Ishikawa (cell line): ENCODE measurements around the gene SMYD3.

Experiments used
- CEBPB ChIP-seq: IDR thresholded peaks from 2 replicates; pipeline ENCODE4 v1.6.1; 2012
- CREB1 ChIP-seq: IDR thresholded peaks from 2 replicates; pipeline ENCODE4 v1.6.1; 2012; ENCODE audit warnings: low read depth
- EGR1 ChIP-seq: IDR thresholded peaks from 2 replicates; pipeline ENCODE4 v1.6.1; 2012
- EP300 ChIP-seq: IDR thresholded peaks from 2 replicates; pipeline ENCODE4 v1.6.1; 2012; ENCODE audit warnings: borderline replicate concordance
- FOXM1 ChIP-seq: IDR thresholded peaks from 2 replicates; pipeline ENCODE4 v1.6.1; 2012; ENCODE audit warnings: low read depth, borderline replicate concordance
- NFIC ChIP-seq: IDR thresholded peaks from 2 replicates; pipeline ENCODE4 v1.6.1; 2012
- RAD21 ChIP-seq: IDR thresholded peaks from 2 replicates; pipeline ENCODE4 v1.6.1; 2012; ENCODE audit warnings: low read depth
- TAF1 ChIP-seq: IDR thresholded peaks from 2 replicates; pipeline ENCODE4 v1.6.1; 2012; ENCODE audit warnings: low read depth, mild to moderate bottlenecking
- TCF12 ChIP-seq: IDR thresholded peaks from 2 replicates; pipeline ENCODE4 v1.6.1; 2012; ENCODE audit warnings: low read depth
- TEAD4 ChIP-seq: IDR thresholded peaks from 2 replicates; pipeline ENCODE4 v1.6.1; 2012
- YY1 ChIP-seq: IDR thresholded peaks from 2 replicates; pipeline ENCODE4 v1.6.1; 2012; ENCODE audit warnings: low read depth
- ZBTB7A ChIP-seq: IDR thresholded peaks from 2 replicates; pipeline ENCODE4 v1.6.1; 2012; ENCODE audit warnings: low read depth
- TF ChIP-seq, protein P1 (sequence below): IDR thresholded peaks from 2 replicates; pipeline ENCODE4 v1.6.1; 2012
- TF ChIP-seq, protein P2 (sequence below): IDR thresholded peaks from 2 replicates; pipeline ENCODE4 v1.6.1; 2012; ENCODE audit warnings: low read depth, mild to moderate bottlenecking
- TF ChIP-seq, protein P3 (sequence below): IDR thresholded peaks from 2 replicates; pipeline ENCODE4 v1.6.1; 2012

The SMYD3 gene

DNA sequence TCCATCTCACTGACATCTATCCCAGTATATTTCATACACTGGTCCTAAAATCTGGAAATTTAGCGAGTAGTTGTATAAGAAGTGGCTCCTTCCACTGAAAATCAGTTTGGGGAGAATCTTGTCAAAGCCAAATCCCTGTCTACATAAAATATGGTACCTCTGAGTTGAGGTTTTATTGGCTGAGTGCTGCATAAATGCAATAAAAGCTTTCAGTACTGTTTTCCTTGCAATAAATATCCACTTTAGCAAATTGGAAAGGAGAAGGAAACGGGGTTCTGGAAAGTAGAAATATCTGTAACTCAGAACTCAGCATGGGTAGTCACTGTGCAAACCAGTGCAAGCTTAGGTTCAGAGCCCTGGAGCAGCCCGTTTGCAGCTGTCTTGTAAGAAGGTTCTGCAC, 580.2 kb downstream of the SMYD3 start:
- TF ChIP-seq TAF1 (no peak), TCF12 (no peak), CEBPB (no peak), EP300 (no peak), YY1 (no peak), ZBTB7A (no peak), NFIC (no peak), FOXM1 (no peak), RAD21 (no peak), EGR1 (no peak), CREB1 (no peak), TEAD4 (no peak)
- TF ChIP-seq, protein P1, sequence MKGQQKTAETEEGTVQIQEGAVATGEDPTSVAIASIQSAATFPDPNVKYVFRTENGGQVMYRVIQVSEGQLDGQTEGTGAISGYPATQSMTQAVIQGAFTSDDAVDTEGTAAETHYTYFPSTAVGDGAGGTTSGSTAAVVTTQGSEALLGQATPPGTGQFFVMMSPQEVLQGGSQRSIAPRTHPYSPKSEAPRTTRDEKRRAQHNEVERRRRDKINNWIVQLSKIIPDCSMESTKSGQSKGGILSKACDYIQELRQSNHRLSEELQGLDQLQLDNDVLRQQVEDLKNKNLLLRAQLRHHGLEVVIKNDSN, result no peak
- TF ChIP-seq, protein P2, sequence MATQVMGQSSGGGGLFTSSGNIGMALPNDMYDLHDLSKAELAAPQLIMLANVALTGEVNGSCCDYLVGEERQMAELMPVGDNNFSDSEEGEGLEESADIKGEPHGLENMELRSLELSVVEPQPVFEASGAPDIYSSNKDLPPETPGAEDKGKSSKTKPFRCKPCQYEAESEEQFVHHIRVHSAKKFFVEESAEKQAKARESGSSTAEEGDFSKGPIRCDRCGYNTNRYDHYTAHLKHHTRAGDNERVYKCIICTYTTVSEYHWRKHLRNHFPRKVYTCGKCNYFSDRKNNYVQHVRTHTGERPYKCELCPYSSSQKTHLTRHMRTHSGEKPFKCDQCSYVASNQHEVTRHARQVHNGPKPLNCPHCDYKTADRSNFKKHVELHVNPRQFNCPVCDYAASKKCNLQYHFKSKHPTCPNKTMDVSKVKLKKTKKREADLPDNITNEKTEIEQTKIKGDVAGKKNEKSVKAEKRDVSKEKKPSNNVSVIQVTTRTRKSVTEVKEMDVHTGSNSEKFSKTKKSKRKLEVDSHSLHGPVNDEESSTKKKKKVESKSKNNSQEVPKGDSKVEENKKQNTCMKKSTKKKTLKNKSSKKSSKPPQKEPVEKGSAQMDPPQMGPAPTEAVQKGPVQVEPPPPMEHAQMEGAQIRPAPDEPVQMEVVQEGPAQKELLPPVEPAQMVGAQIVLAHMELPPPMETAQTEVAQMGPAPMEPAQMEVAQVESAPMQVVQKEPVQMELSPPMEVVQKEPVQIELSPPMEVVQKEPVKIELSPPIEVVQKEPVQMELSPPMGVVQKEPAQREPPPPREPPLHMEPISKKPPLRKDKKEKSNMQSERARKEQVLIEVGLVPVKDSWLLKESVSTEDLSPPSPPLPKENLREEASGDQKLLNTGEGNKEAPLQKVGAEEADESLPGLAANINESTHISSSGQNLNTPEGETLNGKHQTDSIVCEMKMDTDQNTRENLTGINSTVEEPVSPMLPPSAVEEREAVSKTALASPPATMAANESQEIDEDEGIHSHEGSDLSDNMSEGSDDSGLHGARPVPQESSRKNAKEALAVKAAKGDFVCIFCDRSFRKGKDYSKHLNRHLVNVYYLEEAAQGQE, result no peak
- TF ChIP-seq, protein P3, sequence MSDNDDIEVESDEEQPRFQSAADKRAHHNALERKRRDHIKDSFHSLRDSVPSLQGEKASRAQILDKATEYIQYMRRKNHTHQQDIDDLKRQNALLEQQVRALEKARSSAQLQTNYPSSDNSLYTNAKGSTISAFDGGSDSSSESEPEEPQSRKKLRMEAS, result no peak

DNA sequence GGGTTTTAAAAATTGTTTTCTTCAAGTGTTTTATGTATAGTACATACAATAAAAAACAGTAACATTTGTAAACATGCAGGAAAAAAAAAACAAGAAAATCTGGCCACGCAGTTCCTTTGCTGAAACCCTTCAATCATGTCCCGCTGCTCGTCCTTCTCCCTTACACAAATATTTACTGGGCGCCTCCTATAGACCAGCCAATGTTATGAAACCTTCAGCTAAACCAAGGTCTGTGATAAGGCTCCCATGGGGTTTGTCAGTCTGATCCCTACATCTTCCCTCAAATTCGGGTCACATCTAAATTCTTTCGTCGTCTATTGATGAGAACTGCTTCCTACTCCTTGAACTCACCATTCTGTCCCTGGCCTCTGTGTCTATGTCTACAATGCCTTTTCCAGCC, 583.9 kb downstream of the SMYD3 start:
- TF ChIP-seq YY1, result no peak
- TF ChIP-seq CEBPB, result no peak
- TF ChIP-seq, protein P2, result no peak
- TF ChIP-seq TAF1, result no peak
- no peak for TF ChIP-seq ZBTB7A
- TF ChIP-seq, protein P3, result no peak
- TF ChIP-seq EGR1, result no peak
- TF ChIP-seq NFIC, result no peak
- TF ChIP-seq FOXM1, result no peak

GRCh38 chr1:245921417-245921816, 585.7 kb downstream of the SMYD3 start:
- TF ChIP-seq CREB1 (no peak), NFIC (no peak), TCF12 (no peak), CEBPB (no peak), FOXM1 (no peak), EGR1 (no peak), RAD21 (no peak), ZBTB7A (no peak)
- TF ChIP-seq, protein P3, result no peak
- TF ChIP-seq, protein P1, result no peak
- TF ChIP-seq, protein P2, result no peak

DNA sequence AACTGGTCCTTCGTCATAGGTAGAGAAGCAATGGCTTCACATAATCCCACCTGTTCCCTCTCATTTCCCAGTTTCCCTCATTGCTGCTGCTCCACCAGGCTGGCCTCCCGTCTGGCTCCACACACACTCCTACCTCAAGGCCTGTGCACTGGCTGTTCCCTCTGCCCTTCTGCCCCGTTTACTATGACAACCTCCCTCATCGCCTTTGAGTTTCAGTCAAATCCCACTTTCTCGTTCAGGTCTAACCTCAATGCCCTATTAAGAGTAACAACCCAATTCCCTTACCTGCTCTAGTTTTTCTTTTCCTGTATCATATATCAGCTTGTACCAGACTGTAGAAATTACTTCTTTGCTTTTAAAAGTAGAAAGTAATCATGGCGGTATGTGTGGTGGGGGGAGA, 589.7 kb downstream of the SMYD3 start:
- TF ChIP-seq TCF12, result no peak
- TF ChIP-seq TAF1, result no peak
- no peak for TF ChIP-seq CREB1
- no peak for TF ChIP-seq CEBPB
- no peak for TF ChIP-seq RAD21
- no peak for TF ChIP-seq TEAD4
- TF ChIP-seq FOXM1, result no peak
- TF ChIP-seq, protein P3, result no peak
- TF ChIP-seq EP300, result no peak
- TF ChIP-seq EGR1, result no peak
- TF ChIP-seq YY1, result no peak
- no peak for TF ChIP-seq NFIC
- no peak for TF ChIP-seq ZBTB7A
- TF ChIP-seq, protein P1, result no peak
